Activated CD8-positive, alpha-beta T cell treated with anti-CD3 and anti-CD28 coated beads for 36 hours (primary cell): ENCODE results near the gene ZNF22. TPM values are rescaled to one million over a fixed set of nuclear protein-coding genes. Genes with fewer than 3 reads are reported as not detected.

Experiments used
- ATAC-seq: fragments of 200-7000 bp; cut with Tn5 transposase; one replicate; pipeline ENCODE4 v1.10.0; 2021; ENCODE audit warnings: mild to moderate bottlenecking, moderate library complexity
- CTCF ChIA-PET: fragments of 350-600 bp; sonication (Branson Sonifier 250); formaldehyde crosslinking; loops from one replicate; lab custom pipeline; 2021; ENCODE audit warnings: antibody characterized with exemption; lab: Charles Lee
- POLR2A ChIA-PET: fragments of 350-600 bp; sonication (Branson Sonifier 250); formaldehyde crosslinking; loops from one replicate; lab custom pipeline; 2021; ENCODE audit warnings: antibody characterized with exemption; lab: Charles Lee
- DNase-seq: peaks from one replicate; pipeline ENCODE4 v3.0.0-alpha.2; 2020
- H3K27ac Mint-ChIP-seq: one replicate; pipeline ENCODE4 v1.8.0; 2021; ENCODE audit warnings: mild to moderate bottlenecking, mixed read lengths
- H3K27me3 Mint-ChIP-seq: one replicate; pipeline ENCODE4 v1.8.0; 2021; ENCODE audit warnings: mixed read lengths
- H3K36me3 Mint-ChIP-seq: one replicate; pipeline ENCODE4 v1.8.0; 2021; ENCODE audit warnings: low read depth, mixed read lengths
- H3K4me1 Mint-ChIP-seq: one replicate; pipeline ENCODE4 v1.8.0; 2021; ENCODE audit warnings: low read depth, mixed read lengths
- H3K4me3 Mint-ChIP-seq: one replicate; pipeline ENCODE4 v1.8.0; 2021; ENCODE audit warnings: mild to moderate bottlenecking, moderate library complexity, mixed read lengths
- H3K9me3 Mint-ChIP-seq: one replicate; pipeline ENCODE4 v1.8.0; 2021; ENCODE audit warnings: mixed read lengths
- intact Hi-C: fragments of 100-400 bp; cut with micrococcal nuclease; formaldehyde crosslinking; loops from one replicate; pipeline ENCODE4 v1.10.0; 2022
- total RNA-seq, 2 experiments: library from RNA; stranded (reverse); gene quantifications; one replicate each; pipeline ENCODE4 v1.2.3, GENCODE V29; 2021
- TF ChIP-seq, protein P1 (sequence below): fragments of 200-600 bp; IDR thresholded peaks from one replicate; pipeline ENCODE4 v1.8.0; 2022; ENCODE audit warnings: antibody characterized with exemption, mild to moderate bottlenecking

The ZNF22 gene
- total RNA-seq, 2 experiments from 2014 or later: 34.4 to 37.6 TPM

DNA sequence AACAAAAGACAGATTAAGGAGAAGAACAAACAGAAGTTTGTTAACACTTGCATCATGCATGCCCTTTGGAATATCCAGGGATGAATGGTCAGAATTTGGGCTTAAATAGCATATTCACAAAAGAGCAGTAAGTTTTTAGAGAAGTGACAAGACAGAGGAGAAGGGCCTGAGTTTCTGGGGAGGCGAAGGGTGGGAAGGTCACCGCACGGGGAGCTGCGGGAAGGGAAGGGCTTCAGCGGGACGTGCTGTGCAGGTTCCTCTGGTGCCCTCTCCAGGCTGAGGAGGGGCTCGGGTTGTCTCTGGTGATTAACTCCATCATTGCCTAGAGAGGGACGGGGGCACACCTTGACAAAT is 10.4 kb upstream of the ZNF22 start:
- no peaks in the 10 kb centered on the region for H3K36me3 Mint-ChIP-seq
- ChIA-PET POLR2A (interaction anchor here (0.6 kb wide), 1 partner anchor 58 kb away, joined by 3 read pairs; no protein-coding TSS in a partner anchor), CTCF (interaction anchor here (0.9 to 1.0 kb wide), 2 partner anchors 27 to 57 kb away, joined by 4 read pairs; no protein-coding TSS in a partner anchor)
- DNase-seq: no peak
- ATAC-seq: no peak
- no peaks in the 10 kb centered on the region for H3K9me3 Mint-ChIP-seq
- peaks cover 10% of the 10 kb centered on the region for H3K4me1 Mint-ChIP-seq
- TF ChIP-seq, protein P1, sequence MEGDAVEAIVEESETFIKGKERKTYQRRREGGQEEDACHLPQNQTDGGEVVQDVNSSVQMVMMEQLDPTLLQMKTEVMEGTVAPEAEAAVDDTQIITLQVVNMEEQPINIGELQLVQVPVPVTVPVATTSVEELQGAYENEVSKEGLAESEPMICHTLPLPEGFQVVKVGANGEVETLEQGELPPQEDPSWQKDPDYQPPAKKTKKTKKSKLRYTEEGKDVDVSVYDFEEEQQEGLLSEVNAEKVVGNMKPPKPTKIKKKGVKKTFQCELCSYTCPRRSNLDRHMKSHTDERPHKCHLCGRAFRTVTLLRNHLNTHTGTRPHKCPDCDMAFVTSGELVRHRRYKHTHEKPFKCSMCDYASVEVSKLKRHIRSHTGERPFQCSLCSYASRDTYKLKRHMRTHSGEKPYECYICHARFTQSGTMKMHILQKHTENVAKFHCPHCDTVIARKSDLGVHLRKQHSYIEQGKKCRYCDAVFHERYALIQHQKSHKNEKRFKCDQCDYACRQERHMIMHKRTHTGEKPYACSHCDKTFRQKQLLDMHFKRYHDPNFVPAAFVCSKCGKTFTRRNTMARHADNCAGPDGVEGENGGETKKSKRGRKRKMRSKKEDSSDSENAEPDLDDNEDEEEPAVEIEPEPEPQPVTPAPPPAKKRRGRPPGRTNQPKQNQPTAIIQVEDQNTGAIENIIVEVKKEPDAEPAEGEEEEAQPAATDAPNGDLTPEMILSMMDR: no peak
- H3K27ac Mint-ChIP-seq: no peak overlapping the region
- peaks cover 3% of the 10 kb centered on the region for H3K27me3 Mint-ChIP-seq
- intact Hi-C loops: no loop called here
- H3K4me3 Mint-ChIP-seq: no peak overlapping the region

DNA sequence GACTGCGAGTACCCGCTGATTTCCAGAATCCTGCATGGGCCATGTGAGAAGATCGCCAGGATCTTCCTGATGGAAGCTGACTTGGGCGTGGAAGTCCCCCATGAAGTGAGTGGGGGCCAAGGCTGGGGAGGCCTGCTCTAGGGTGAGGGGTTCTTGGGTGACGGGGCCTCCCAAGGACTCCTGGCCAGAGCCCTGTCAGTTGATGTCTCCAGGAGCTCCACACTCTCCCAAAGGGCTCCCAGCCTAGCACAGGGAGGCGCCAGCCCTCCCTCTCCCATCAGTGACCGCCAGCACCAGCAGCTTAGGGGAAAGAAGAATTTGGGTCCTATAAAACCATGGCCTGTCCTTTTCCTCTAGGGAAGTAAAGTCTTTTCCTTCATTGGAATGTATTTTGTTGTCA is 9.8 kb upstream of the ZNF22 start:
- DNase-seq (no peak), ATAC-seq (no peak)
- H3K4me1 Mint-ChIP-seq: peaks cover 16% of the 10 kb centered on the region
- no peak overlapping the region for H3K4me3 Mint-ChIP-seq
- peaks cover 3% of the 10 kb centered on the region for H3K27me3 Mint-ChIP-seq
- no peaks in the 10 kb centered on the region for H3K9me3 Mint-ChIP-seq
- H3K27ac Mint-ChIP-seq: no peak overlapping the region
- POLR2A ChIA-PET: interaction anchor here (0.9 kb wide), 1 partner anchor 9 kb away, joined by 4 read pairs; no protein-coding TSS in a partner anchor
- TF ChIP-seq, protein P1: no peak
- intact Hi-C loops: no loop called here
- no peaks in the 10 kb centered on the region for H3K36me3 Mint-ChIP-seq
- CTCF ChIA-PET: interaction anchor here (0.9 kb wide), 1 partner anchor 58 kb away, joined by 4 read pairs; no protein-coding TSS in a partner anchor

DNA sequence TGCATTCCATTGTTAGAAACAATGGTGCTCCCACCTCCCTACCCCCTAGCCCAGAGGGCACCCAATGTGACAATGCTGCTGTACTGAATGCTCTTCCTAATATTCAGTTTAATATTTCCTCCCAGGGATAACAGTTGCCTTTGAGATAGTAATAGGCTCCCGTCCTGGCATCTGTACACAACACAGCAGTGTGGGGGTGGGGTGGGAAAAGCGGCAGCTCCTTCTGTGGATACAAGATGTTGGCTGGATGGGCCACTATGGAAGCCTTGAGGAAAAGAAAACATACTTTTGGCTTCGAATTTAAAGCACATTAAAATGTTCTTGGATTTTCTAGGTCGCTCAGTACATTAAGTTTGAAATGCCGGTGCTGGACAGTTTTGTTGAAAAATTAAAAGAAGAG is 9.2 kb upstream of the ZNF22 start:
- no peak overlapping the region for H3K4me3 Mint-ChIP-seq
- H3K27ac Mint-ChIP-seq: no peak overlapping the region
- ChIA-PET CTCF (interaction anchor here (0.9 kb wide), 1 partner anchor 59 kb away, joined by 4 read pairs; no protein-coding TSS in a partner anchor), POLR2A (interaction anchor here (0.9 to 1.7 kb wide), 2 partner anchors 9 to 12 kb away, joined by 4 read pairs; no protein-coding TSS in a partner anchor)
- no peak for DNase-seq
- intact Hi-C loops: no loop called here
- no peak for ATAC-seq
- TF ChIP-seq, protein P1: no peak
- peaks cover 3% of the 10 kb centered on the region for H3K27me3 Mint-ChIP-seq
- peaks cover 19% of the 10 kb centered on the region for H3K4me1 Mint-ChIP-seq
- no peaks in the 10 kb centered on the region for H3K36me3 Mint-ChIP-seq
- no peaks in the 10 kb centered on the region for H3K9me3 Mint-ChIP-seq

DNA sequence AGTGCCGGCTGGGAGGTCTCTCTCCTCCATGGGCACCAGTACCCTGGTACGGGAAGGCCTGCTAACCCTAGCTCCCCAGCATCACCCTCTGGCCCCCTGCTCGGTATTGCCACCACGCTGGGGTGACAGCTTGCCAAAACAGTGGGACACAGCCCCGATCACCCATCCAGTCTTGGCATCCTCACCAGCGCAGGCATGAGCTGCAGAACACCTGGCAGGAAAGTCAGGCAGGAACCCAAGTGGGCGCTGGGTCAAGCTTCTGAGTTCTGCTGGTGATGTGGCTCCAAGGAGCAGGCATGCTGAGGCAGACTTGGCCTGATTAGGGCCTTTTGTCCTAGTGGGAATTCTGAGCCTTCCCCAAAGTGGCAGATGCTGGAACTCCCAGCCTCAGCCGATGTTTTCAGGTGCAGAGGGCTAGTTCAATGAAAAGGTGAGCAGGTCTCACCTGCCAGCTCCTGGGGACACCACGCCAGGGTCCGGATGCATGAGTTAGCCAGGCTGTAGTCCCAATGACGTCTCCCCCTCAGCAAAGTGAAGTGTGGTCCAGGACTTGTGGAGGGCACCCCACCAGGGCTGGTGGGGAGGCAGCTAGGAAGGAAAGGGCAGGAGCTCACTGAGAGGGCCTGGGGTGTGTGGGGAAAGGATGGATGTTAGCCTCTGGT is 8.5 kb upstream of the ZNF22 start:
- Mint-ChIP-seq H3K9me3 (no peaks in the 10 kb centered on the region), H3K4me3 (no peak overlapping the region), H3K4me1 (peaks cover 20% of the 10 kb centered on the region), H3K27me3 (peaks cover 3% of the 10 kb centered on the region), H3K36me3 (no peaks in the 10 kb centered on the region), H3K27ac (no peak overlapping the region)
- POLR2A ChIA-PET: interaction anchor here (1.4 to 1.7 kb wide), 2 partner anchors 11 to 14 kb away, joined by 4 read pairs; no protein-coding TSS in a partner anchor
- intact Hi-C loops: no loop called here
- TF ChIP-seq, protein P1: no peak
- CTCF ChIA-PET: no interaction called here
- no peak for DNase-seq
- no peak for ATAC-seq

DNA sequence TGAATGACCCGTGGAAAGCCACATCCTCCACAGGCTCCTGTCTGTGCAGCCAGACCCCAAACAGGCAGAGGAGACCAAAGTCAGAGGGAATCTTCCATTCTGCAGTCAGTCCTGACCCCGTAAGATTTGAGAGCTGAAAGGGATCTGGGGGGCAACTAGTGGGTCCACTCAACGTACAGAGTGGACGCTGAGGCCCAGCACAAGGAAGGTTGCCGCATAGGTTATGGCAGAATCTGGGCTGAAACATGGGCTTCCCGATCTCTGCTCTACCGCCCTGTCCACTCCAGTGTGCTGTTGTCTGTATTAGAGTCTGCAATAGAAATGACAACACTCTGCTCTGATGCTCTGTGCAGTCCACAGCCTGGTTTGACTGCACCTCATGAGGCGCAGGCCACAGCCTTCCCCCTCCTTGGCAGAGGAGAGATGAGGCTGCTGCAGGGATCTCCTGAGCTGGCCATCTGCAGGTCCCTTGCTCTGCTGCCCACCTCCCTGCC is 7.9 kb upstream of the ZNF22 start:
- TF ChIP-seq, protein P1: no peak
- Mint-ChIP-seq H3K4me3 (no peak overlapping the region), H3K4me1 (peaks cover 20% of the 10 kb centered on the region), H3K27ac (no peak overlapping the region), H3K9me3 (no peaks in the 10 kb centered on the region), H3K36me3 (no peaks in the 10 kb centered on the region), H3K27me3 (peaks cover 3% of the 10 kb centered on the region)
- ChIA-PET CTCF (no interaction called here), POLR2A (interaction anchor here (1.4 to 1.7 kb wide), 2 partner anchors 11 to 13 kb away, joined by 4 read pairs; no protein-coding TSS in a partner anchor)
- no peak for DNase-seq
- intact Hi-C loops: no loop called here
- no peak for ATAC-seq
